ENCODE data around the gene ZNF507.

ZNF507 gene

GRCh38 chr19:32339988-32340874 is 5.2 kb upstream of the ZNF507 start:
- peak; percentile 24 for DNase-seq

- no peak for DNase-seq
These were observed 2.7 kb upstream of the ZNF507 start for GRCh38 chr19:32342695-32343094.

GRCh38 chr19:32343550-32344262 is 1.7 kb upstream of the ZNF507 start:
- DNase-seq, result no peak

- no peak for DNase-seq
These were observed 1.5 kb downstream of the ZNF507 start for GRCh38 chr19:32346901-32347300.

GRCh38 chr19:32347573-32347972 is 2.2 kb downstream of the ZNF507 start:
- no peak for DNase-seq

GRCh38 chr19:32349051-32349450 is 3.6 kb downstream of the ZNF507 start:
- no peak for DNase-seq

GRCh38 chr19:32349724-32350470 is 4.5 kb downstream of the ZNF507 start:
- no peak for DNase-seq

- DNase-seq, result no peak
These were observed 5.1 kb downstream of the ZNF507 start for GRCh38 chr19:32350471-32350865.

- no peak for DNase-seq
These were observed 5.6 kb downstream of the ZNF507 start for GRCh38 chr19:32350987-32351348.

GRCh38 chr19:32352241-32352630 is 6.8 kb downstream of the ZNF507 start:
- DNase-seq, result no peak

GRCh38 chr19:32354345-32354744 is 8.9 kb downstream of the ZNF507 start:
- DNase-seq, result no peak

- no peak for DNase-seq
These were observed 9.9 kb downstream of the ZNF507 start for GRCh38 chr19:32355309-32355708.

GRCh38 chr19:32357720-32358119 is 12.3 kb downstream of the ZNF507 start:
- no peak for DNase-seq

GRCh38 chr19:32358321-32358720 is 12.9 kb downstream of the ZNF507 start:
- DNase-seq, result no peak

- no peak for DNase-seq
These were observed 14.2 kb downstream of the ZNF507 start for GRCh38 chr19:32359581-32359980.

- DNase-seq, result no peak
These were observed 16.3 kb downstream of the ZNF507 start for GRCh38 chr19:32361574-32362317.

GRCh38 chr19:32362318-32362691 is 16.9 kb downstream of the ZNF507 start:
- DNase-seq, result no peak

- DNase-seq, result no peak
These were observed 17.8 kb downstream of the ZNF507 start for GRCh38 chr19:32363175-32363574.

- no peak for DNase-seq
These were observed 18.2 kb downstream of the ZNF507 start for GRCh38 chr19:32363632-32364031.

- DNase-seq, result no peak
These were observed 18.6 kb downstream of the ZNF507 start for GRCh38 chr19:32364040-32364439.

GRCh38 chr19:32367063-32367462 is 21.7 kb downstream of the ZNF507 start:
- DNase-seq, result no peak

- no peak for DNase-seq
These were observed 22.6 kb downstream of the ZNF507 start for GRCh38 chr19:32367948-32368536.

- no peak for DNase-seq
These were observed 23.4 kb downstream of the ZNF507 start for GRCh38 chr19:32368787-32369186.

Measured in stimulated activated CD4-positive, alpha-beta T cell treated with anti-CD3 and anti-CD28 coated beads, Interleukin-1b, Interleukin-23, amount 100 ng/mL, for 48 hours (primary cell).